MG63 (cell line): Measurements from ENCODE around the gene MAPRE3. TPM values are rescaled to one million over a fixed set of nuclear protein-coding genes. Genes with fewer than 3 reads are reported as not detected.

Source experiments
- DNase-seq: peaks from one replicate; pipeline ENCODE4 v3.0.0-alpha.2; 2020
- H3K27me3 ChIP-seq: fragments of 250-450 bp; sonication (Bioruptor Pico); 2 replicates; pipeline ENCODE4 v1.5.1; 2020; ENCODE audit warnings: mild to moderate bottlenecking, moderate library complexity
- H3K36me3 ChIP-seq: fragments of 250-450 bp; sonication (Bioruptor Pico); 2 replicates; pipeline ENCODE4 v1.5.1; 2020; ENCODE audit warnings: mild to moderate bottlenecking, moderate library complexity
- H3K4me3 ChIP-seq: fragments of 250-450 bp; sonication (Bioruptor Pico); 2 replicates; pipeline ENCODE4 v1.5.1; 2020; ENCODE audit warnings: mild to moderate bottlenecking, moderate library complexity
- H3K9me3 ChIP-seq: fragments of 250-450 bp; sonication (Bioruptor Pico); 2 replicates; pipeline ENCODE4 v1.5.1; 2020; ENCODE audit warnings: mild to moderate bottlenecking, moderate library complexity
- total RNA-seq: library from RNA; depleted of rRNA; stranded (reverse); fragments of >200 nt; shearing (Covaris generic); gene quantifications from 2 replicates; pipeline ENCODE4 v1.2.3, GENCODE V29; 2014; ENCODE audit warnings: low replicate concordance

The MAPRE3 gene
- total RNA-seq, 1 experiment from 2014 or later: 7.9 TPM

DNA sequence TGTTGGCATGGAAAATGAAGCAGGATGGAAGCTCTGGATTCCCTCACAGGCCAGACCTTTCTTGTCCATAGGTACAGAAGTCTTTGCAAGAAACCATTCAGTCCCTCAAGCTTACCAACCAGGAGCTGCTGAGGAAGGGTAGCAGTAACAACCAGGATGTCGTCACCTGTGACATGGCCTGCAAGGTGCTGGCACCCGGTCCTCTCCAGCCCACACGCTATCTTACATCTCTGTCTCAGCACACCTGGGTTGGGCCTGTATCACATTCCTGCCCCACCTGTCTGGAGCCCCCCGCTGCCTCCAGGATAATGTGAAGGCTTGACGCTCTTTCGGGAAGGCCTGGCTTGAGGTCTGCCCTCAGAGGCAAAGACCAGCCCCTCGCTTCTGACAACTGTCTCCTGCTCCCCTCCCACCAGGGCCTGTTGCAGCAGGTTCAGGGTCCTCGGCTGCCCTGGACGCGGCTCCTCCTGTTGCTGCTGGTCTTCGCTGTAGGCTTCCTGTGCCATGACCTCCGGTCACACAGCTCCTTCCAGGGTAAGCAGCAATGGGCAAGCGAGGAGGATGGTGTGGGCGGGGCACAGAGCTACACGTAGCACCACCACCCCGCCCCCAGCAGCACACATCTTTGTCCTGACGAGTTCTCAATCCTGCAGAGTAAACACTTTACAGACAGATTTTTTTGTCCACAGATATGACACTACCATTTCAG lies 68.3 kb downstream of the MAPRE3 start:
- H3K36me3 ChIP-seq: peaks cover 73% of the 10 kb centered on the region
- DNase-seq: no peak
- no peak overlapping the region for H3K4me3 ChIP-seq
- H3K9me3 ChIP-seq: no peaks in the 10 kb centered on the region
- no peaks in the 10 kb centered on the region for H3K27me3 ChIP-seq

DNA sequence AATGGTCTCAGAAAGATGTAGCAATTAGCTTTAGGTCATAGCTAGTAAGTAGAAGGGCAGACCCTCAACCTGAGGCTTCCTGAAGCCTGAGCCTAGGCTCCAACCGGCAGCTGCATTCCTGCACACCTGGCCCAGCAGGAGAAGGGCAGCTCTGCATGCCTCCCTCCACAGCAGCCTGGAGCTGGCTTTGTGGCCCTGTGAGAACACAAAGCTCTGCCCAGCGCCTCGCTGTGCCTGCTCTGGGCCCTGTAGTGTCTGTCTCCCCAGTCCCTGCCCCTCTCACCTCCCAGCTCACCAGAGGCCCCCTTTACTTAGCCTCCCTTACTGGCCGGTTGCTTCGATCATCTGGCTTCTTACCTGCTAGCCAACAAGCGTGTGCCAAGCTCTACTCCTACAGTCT lies 69.0 kb downstream of the MAPRE3 start:
- peaks cover 68% of the 10 kb centered on the region for H3K36me3 ChIP-seq
- DNase-seq: no peak
- H3K9me3 ChIP-seq: no peaks in the 10 kb centered on the region
- no peaks in the 10 kb centered on the region for H3K27me3 ChIP-seq
- no peak overlapping the region for H3K4me3 ChIP-seq

DNA sequence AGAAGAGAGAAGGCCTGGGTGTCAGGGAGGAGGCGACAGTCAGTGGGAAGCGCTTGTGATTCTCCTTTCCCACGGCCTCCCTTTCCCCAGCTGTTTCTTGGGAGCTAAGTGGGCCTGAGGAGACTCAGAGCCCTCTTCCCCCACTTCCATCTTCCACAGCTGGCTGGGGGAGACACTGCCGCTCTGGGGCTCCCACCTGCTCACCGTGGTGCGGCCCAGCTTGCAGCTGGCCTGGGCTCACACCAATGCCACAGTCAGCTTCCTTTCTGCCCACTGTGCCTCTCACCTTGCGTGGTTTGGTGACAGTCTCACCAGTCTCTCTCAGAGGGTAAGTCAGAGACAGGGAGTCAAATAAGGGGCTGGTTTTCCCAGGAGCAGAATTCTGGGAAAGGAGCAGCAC lies 69.4 kb downstream of the MAPRE3 start:
- Histone ChIP-seq H3K9me3 (no peaks in the 10 kb centered on the region), H3K36me3 (peaks cover 65% of the 10 kb centered on the region), H3K27me3 (no peaks in the 10 kb centered on the region), H3K4me3 (no peak overlapping the region)
- DNase-seq: no peak

DNA sequence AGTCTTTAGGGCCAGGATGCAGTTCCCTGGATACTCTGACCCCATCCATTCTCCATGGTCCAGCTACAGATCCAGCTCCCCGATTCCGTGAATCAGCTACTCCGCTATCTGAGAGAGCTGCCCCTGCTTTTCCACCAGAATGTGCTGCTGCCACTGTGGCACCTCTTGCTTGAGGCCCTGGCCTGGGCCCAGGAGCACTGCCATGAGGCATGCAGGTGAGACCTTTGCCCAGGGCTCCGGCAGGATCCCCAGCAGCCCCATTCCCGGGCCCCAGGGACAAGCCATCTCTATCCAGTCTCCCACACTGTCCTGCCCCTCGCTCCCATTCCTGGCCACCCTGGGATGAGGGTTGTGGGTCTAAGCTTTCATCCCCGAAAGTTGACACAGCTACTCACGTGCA lies 69.8 kb downstream of the MAPRE3 start:
- no peaks in the 10 kb centered on the region for H3K9me3 ChIP-seq
- H3K36me3 ChIP-seq: peaks cover 61% of the 10 kb centered on the region
- H3K4me3 ChIP-seq: no peak overlapping the region
- DNase-seq: no peak
- no peaks in the 10 kb centered on the region for H3K27me3 ChIP-seq

DNA sequence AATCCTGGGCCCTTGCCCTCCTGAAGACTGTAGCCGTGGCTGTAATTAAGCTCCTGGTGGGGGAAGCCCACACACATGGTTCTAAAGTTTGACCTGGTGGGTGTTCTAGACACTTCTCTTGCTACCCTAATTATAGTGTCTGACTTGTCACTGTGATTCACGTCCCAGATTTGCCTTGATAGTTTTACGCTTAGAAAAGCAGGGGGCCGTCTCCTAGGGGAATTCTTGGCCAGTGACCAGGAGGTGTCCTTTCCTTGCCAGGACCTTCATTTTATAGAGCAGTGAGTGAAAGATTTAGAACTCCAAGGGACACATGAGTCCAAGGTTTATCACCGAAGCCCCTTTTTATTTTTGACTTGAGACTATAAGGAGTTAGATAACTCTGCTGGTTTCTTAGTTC lies 71.3 kb downstream of the MAPRE3 start:
- no peak for DNase-seq
- Histone ChIP-seq H3K36me3 (peaks cover 46% of the 10 kb centered on the region), H3K9me3 (no peaks in the 10 kb centered on the region), H3K4me3 (no peak overlapping the region), H3K27me3 (no peaks in the 10 kb centered on the region)

DNA sequence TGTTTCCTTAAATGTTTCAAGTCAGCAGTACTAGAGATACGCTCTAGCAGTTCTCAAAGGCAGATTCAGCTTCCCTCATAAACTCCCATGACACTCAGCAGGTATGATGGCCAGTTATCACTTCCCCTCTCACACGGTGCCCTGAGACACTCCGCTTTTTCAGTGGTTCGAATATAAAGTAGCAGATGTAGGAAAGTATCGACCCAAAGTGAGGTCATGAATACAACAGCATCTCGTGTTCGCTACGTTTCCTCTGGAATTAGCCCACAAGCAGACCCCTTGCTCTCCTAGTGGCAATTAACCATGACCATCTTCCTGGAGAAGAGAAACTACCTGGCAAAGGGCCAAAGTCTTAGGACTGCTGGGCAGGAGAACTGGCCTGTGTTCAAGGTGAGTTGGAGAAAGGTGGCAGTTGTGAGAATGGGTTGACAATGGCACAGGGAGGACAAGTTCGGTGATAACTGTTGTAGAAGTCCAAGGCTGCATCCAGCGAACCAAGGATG lies 71.8 kb downstream of the MAPRE3 start:
- Histone ChIP-seq H3K4me3 (no peak overlapping the region), H3K27me3 (no peaks in the 10 kb centered on the region), H3K36me3 (peaks cover 42% of the 10 kb centered on the region), H3K9me3 (no peaks in the 10 kb centered on the region)
- DNase-seq: no peak

DNA sequence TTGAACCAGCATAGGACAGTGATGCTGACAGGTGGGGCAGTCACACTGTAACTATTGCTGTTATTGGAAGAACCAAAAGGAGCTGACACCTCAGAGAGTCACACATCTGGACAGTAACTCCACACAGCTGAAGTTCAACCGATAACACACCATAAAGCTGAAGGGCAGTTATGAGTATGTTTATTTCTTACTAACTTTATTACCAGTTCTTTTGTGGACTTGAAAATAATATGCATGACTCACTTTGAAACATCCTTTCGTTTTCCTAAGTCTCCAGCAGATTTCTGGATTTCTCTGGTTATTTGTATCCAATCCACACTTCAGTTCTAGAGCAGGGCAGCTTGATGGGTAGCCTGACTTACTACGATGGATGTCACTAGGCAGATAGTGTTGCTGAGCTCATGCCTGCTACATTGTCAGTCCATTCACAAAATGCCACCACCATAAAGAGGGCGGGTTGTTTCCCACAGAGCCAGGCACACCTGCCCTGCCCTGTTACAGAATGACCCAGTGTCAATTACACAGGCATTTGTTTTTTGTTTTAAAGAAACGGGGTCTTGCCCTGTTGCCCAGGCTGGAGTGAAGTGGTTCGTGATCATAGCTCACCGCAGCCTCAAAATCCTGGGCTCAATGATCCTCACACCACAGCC lies 72.7 kb downstream of the MAPRE3 start:
- Histone ChIP-seq H3K36me3 (peaks cover 33% of the 10 kb centered on the region), H3K4me3 (no peak overlapping the region), H3K9me3 (no peaks in the 10 kb centered on the region), H3K27me3 (no peaks in the 10 kb centered on the region)
- DNase-seq: no peak

DNA sequence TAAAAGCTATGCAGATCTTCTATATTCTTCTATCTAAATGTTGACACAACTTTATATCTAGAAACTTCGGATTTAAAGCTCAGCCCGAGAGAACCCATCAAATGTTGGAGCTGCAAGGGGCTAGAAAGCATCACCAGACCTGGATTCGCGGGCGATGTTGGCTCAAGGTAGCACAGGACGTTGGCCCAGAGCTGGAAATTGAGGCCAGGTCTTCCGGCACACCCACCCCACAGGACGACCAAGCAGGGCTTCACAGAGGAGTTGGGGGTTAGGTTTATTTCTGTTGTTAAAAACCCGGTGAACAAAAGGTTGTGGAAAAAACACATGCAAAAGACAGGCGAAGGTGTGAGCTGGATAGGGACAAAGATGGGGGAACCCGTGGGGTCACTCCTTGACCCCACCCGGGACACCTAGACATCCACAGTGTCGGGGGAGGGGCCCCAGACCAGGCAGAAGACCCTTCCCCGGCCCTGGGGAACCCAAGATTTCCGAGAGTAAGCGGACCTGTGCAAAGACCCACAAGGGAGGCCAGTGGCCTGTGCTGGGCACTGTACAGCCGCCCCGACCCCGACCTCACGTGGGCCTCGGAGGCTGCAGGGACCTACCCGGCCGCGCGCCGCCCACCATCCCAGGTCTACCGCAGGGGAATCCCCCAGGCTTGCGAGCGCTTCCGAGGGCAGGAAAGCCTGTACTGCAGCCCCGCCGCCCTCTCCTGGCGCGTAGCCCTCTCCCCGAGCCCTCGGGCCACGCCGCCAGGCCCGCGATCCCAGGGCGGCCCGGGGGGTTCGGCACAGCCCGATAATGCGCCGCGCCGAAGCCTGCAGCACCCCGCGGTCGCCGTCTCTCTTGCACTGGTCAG lies 79.2 kb downstream of the MAPRE3 start:
- no peaks in the 10 kb centered on the region for H3K9me3 ChIP-seq
- H3K27me3 ChIP-seq: no peaks in the 10 kb centered on the region
- peaks cover 4% of the 10 kb centered on the region; the same call in 1 of the 2 replicates for H3K36me3 ChIP-seq
- peak overlapping the region; percentile 81 for H3K4me3 ChIP-seq
- peak; percentile 53 for DNase-seq

DNA sequence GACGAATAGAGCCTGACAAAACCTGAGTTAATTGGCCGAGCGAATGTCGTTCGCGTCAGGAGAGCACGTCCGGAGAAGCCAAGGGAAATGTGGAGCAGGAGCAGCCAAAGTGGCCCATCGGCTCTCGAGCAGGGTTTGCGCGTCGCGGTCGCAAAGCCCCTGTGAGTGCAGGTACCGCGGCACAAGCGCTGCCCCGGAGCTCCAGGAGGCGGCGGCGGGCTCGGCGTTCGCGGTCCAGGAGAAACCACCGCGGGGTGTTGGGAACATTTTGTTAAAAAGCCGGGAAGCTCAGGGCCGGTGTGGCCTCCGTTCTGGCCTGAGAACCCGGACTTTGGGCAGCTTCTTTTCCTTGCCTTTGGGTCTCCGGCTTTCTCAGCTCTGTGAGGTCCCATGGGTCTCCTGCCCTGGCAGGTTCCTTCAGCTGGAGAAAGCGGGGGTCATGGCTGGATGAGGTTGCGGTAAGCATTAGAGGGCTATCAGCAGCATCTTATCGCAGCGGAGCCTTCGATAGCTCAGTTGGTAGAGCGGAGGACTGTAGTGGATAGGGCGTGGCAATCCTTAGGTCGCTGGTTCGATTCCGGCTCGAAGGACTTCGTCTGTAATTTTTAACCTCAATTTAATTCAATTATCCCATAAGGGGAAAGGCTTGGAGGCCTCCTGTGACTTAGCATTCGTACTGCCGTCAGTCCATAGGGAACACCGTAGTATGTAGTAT lies 80.0 kb downstream of the MAPRE3 start:
- peak overlapping the region; percentile 81 for H3K4me3 ChIP-seq

DNA sequence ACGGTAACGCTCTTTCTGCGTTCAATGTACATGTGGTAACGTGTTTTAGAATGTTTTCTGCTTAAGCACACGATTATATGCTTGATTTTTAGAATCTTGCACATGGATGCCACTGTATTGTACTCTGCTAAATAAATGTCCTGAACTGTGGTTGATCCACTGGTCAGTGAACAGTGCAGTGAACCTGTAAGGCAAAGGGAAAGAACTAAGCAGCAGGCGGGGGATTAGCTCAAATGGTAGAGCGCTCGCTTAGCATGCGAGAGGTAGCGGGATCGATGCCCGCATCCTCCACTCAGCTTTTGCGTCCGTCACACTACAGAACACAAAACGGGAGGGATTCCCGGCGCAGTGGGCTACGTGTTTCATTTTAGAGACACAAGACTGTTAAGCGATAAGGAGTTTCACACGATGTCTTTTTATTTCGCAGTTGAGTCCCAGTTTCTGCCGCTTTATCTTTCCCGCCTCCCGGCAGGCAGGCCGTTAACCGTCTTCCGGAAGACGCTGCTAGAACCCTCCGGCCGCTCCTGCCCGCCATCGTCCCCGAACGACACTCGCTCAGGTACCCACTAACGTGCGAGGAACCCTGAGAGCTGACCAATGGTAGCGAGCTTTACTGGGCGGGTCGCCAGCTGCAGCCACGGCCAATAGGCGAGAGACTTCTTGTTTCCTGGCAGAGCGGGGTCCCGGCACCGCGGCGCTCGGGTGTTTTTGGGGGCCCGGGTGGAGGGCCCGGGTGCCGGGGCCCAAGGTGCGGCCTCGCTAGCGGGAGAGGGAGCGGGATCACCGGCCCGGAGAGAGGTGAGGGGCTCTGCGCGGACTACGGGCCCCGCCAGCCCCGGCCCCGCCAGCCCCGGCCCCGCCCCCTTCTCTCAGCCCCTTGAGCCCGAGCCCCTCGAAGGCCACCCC lies 80.8 kb downstream of the MAPRE3 start, which contains the start of gene AGBL5:
Gene AGBL5 (plus strand): TSS at position 673 of the 906 bp plus-strand sequence. CDS start 1,291 bp downstream, outside the sequence.
- Histone ChIP-seq H3K4me3 (peak within 1 kb of the TSS; percentile 81), H3K36me3 (peaks cover 18% of the 10 kb centered on the region), H3K27me3 (no peaks in the 10 kb centered on the region), H3K9me3 (no peaks in the 10 kb centered on the region)
- peak; percentile 92 for DNase-seq

More for the DNA sequence above, 80.0 kb downstream of the MAPRE3 start:
- Histone ChIP-seq H3K9me3 (no peaks in the 10 kb centered on the region), H3K27me3 (no peaks in the 10 kb centered on the region), H3K36me3 (peaks cover 11% of the 10 kb centered on the region)
- peak; percentile 76 for DNase-seq

DNA sequence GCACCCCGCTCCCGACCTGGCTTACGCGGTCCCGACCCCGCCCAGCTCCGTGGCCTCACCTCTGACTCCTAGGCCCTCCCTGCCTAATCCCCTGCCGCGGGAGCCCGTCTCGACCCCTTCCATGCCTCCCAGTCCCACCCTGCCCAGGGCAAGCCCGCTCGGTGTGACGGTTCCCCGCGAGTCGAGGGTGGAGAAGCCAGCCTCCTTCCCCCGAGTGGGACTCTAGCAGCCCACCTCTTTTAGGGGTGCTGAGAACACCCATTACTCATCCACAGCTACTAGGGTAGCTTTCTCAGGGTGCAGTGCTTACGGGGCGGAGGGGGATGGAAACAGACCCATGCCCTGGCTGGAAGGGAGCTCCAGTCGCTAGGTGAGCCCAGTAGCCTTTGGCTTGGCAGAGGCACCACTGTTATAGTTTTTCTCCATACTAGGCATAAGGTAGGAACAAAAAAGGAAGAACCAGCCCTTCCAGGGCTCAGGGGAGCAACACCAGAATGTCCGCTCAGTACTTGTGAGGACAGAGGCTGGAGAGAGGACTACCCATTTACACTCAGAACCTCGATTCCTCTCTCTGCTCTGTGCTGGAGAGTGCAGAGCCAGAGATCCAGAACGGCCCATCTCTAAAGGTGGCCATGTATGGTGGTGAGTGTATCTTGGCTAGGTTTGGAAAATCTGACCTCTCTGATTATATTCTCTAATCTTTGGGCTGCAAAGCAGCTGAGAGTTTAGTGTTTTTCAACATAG lies 81.6 kb downstream of the MAPRE3 start:
- H3K4me3 ChIP-seq: peak overlapping the region; percentile 81
- H3K9me3 ChIP-seq: no peaks in the 10 kb centered on the region
- no peaks in the 10 kb centered on the region for H3K27me3 ChIP-seq
- H3K36me3 ChIP-seq: peaks cover 18% of the 10 kb centered on the region
- peak; percentile 36 for DNase-seq

DNA sequence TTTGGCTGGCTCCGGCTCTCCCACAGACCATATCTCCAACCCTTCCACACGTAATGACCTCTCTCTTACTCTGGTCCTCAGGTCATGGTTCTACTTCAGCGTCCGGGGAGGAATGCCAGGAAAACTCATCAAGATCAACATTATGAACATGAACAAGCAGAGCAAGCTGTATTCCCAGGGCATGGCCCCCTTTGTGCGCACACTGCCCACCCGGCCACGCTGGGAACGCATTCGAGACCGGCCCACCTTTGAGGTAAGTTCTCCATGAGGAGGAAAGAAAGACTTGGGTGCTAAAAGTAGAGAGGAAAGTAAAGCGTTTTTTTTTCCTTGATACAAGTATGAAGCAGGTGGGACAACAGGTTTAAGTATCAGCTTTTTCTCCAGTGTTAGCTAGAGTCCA lies 82.9 kb downstream of the MAPRE3 start:
- H3K4me3 ChIP-seq: no peak overlapping the region
- peaks cover 21% of the 10 kb centered on the region for H3K36me3 ChIP-seq
- DNase-seq: no peak
- no peaks in the 10 kb centered on the region for H3K9me3 ChIP-seq
- H3K27me3 ChIP-seq: no peaks in the 10 kb centered on the region

DNA sequence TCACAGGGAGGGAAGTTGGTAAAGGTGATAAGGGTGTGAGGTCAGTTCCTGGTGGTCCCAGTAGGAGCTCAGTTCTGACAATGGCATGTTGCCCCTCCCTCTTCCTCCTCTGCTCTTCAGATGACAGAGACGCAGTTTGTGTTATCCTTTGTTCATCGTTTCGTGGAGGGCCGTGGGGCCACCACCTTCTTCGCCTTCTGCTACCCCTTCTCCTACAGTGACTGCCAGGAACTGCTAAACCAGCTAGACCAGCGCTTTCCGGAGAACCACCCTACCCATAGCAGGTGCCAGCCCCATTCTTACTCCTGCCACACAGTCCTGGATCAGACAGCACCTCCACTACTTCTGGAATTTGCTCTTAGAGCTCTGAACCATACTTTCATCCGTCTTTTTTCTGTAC lies 83.3 kb downstream of the MAPRE3 start:
- Histone ChIP-seq H3K36me3 (peaks cover 22% of the 10 kb centered on the region), H3K9me3 (no peaks in the 10 kb centered on the region), H3K4me3 (no peak overlapping the region), H3K27me3 (no peaks in the 10 kb centered on the region)
- no peak for DNase-seq

DNA sequence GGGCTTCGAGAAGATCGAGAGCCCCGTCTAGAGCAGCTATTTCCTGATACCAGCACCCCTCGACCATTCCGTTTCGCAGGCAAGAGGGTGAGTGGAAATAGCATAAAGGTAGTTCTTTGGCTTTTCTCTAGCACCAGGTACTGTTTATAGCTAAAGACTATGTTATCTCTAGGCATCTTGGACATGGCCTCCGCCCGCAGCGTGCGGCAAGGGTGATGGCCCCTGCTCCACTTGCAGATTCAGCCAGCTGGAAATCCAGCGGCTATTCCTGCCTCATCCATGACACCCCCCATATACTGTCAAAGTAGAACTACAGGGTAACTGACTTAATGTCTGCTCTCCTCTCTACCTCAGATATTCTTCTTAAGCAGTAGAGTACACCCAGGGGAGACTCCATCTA lies 84.3 kb downstream of the MAPRE3 start:
- no peak overlapping the region for H3K4me3 ChIP-seq
- H3K36me3 ChIP-seq: peaks cover 22% of the 10 kb centered on the region
- no peaks in the 10 kb centered on the region for H3K27me3 ChIP-seq
- no peak for DNase-seq
- H3K9me3 ChIP-seq: no peaks in the 10 kb centered on the region

DNA sequence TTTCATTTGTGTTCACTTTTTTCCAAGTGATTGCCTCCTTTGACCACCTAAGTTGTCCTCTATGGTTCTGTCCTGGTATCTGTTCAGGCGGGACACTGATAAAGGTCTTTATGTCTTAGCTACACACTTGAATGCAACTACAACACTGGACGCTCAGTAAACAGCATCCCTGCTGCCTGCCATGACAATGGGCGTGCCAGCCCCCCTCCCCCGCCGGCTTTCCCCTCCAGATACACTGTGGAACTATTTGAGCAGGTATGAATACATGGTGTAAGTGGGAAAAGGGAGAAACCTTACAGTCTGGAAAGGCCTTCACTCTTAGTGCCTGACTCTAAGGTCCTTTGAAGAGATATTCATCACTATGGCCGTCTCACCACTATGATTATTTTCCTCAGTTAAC lies 86.7 kb downstream of the MAPRE3 start:
- Histone ChIP-seq H3K4me3 (no peak overlapping the region), H3K36me3 (peaks cover 22% of the 10 kb centered on the region), H3K9me3 (no peaks in the 10 kb centered on the region), H3K27me3 (no peaks in the 10 kb centered on the region)
- DNase-seq: no peak
